GM19372 (cell line): Measurements from ENCODE around the gene CMC4.

Experiments used
- ATAC-seq: cut with Tn5 transposase; IDR thresholded peaks from one replicate; pipeline ENCODE4 v1.9.1; 2021; ENCODE audit warnings: mild to moderate bottlenecking, low read depth, moderate library complexity; ENCODE audit not compliant: unreplicated experiment

CMC4 gene

GRCh38 chrX:155055494-155055893 lies 15.4 kb downstream of the CMC4 start:
- ATAC-seq, result no peak

GRCh38 chrX:155054255-155054654 lies 16.7 kb downstream of the CMC4 start:
- ATAC-seq, result no peak

GRCh38 chrX:155053656-155054055 lies 17.3 kb downstream of the CMC4 start:
- ATAC-seq, result no peak

GRCh38 chrX:155052738-155053498 lies 18.0 kb downstream of the CMC4 start:
- ATAC-seq, result no peak

- no peak for ATAC-seq
Measured at GRCh38 chrX:155048977-155049619, 21.8 kb downstream of the CMC4 start.

GRCh38 chrX:155046811-155047528 lies 24.0 kb downstream of the CMC4 start:
- no peak for ATAC-seq

GRCh38 chrX:155046129-155046810 lies 24.7 kb downstream of the CMC4 start:
- ATAC-seq, result no peak

GRCh38 chrX:155035688-155036087 lies 35.2 kb downstream of the CMC4 start:
- ATAC-seq, result no peak

- ATAC-seq, result no peak
Measured at GRCh38 chrX:155031657-155032056, 39.3 kb downstream of the CMC4 start.

GRCh38 chrX:155028877-155029291 lies 42.1 kb downstream of the CMC4 start:
- no peak for ATAC-seq

GRCh38 chrX:155028129-155028528 lies 42.8 kb downstream of the CMC4 start:
- ATAC-seq, result no peak

- ATAC-seq, result no peak
Measured at GRCh38 chrX:155027509-155028066, 43.3 kb downstream of the CMC4 start.

GRCh38 chrX:155026727-155027508 lies 44.0 kb downstream of the CMC4 start, which contains the start of gene FUNDC2:
FUNDC2 (plus strand) TSS chrX:155026844; CDS start chrX:155026939, 95 bp downstream.
- peak; percentile 86 for ATAC-seq

GRCh38 chrX:155026420-155026726 lies 44.6 kb downstream of the CMC4 start:
- no peak for ATAC-seq

GRCh38 chrX:155023907-155024833 lies 46.8 kb downstream of the CMC4 start:
- ATAC-seq, result no peak

GRCh38 chrX:155022585-155022984 lies 48.4 kb downstream of the CMC4 start, which contains the start of gene F8:
F8 (minus strand) TSS chrX:155022723; CDS start chrX:155022552, 171 bp downstream.
- no peak for ATAC-seq

GRCh38 chrX:155020591-155020990 lies 50.3 kb downstream of the CMC4 start:
- no peak for ATAC-seq
